Caco-2 (cell line): ENCODE results near the gene ZNRF2. TPM values are rescaled to one million over a fixed set of nuclear protein-coding genes. Genes with fewer than 3 reads are reported as not detected.

Experiments
- BruUV-seq: library from RNA; stranded (reverse); fragments of 400-500 nt; replicated peaks from 2 replicates; lab custom pipeline; 2021; lab: Mats Ljungman, UMichigan
- CTCF ChIA-PET: fragments of 300-600 bp; sonication (Branson Sonifier 250); formaldehyde crosslinking; loops from one replicate; lab custom pipeline; 2022; ENCODE audit warnings: antibody characterized with exemption; lab: Charles Lee
- POLR2A ChIA-PET: fragments of 300-600 bp; sonication (Branson Sonifier 250); formaldehyde crosslinking; loops from one replicate; lab custom pipeline; 2022; ENCODE audit warnings: antibody characterized with exemption; lab: Charles Lee
- DNase-seq, 2 experiments: peaks; one replicate each; pipeline versions ENCODE4 v3.0.0 to v3.0.0-alpha.2; 2020 to 2022
- H3K27me3 ChIP-seq: replicated peaks from 2 replicates; pipeline ENCODE4 v1.6.0; 2011; ENCODE audit warnings: low read length; ENCODE audit not compliant: control insufficient read depth, insufficient read depth
- H3K36me3 ChIP-seq: 2 replicates; pipeline ENCODE4 v1.5.1; 2011; ENCODE audit warnings: low read length; ENCODE audit not compliant: control insufficient read depth, insufficient read depth
- H3K4me1 ChIP-seq: fragments of 250-450 bp; sonication (Bioruptor Pico); 2 replicates; pipeline ENCODE4 v1.5.1; 2020; ENCODE audit warnings: mild to moderate bottlenecking
- H3K4me3 ChIP-seq: 2 replicates; pipeline ENCODE4 v1.5.1; 2011; ENCODE audit warnings: low read depth, mild to moderate bottlenecking, control low read depth, low read length
- H3K9me3 ChIP-seq: fragments of 250-450 bp; sonication (Bioruptor Pico); 2 replicates; pipeline ENCODE4 v1.5.1; 2020; ENCODE audit warnings: mild to moderate bottlenecking, moderate library complexity
- H3K27ac Mint-ChIP-seq: one replicate; pipeline ENCODE4 v1.8.0; 2022; ENCODE audit warnings: mixed read lengths; ENCODE audit not compliant: unreplicated experiment
- H3K27me3 Mint-ChIP-seq: one replicate; pipeline ENCODE4 v1.8.0; 2022; ENCODE audit warnings: mixed read lengths; ENCODE audit not compliant: insufficient read depth, unreplicated experiment
- H3K36me3 Mint-ChIP-seq: one replicate; pipeline ENCODE4 v1.8.0; 2022; ENCODE audit warnings: mild to moderate bottlenecking, mixed read lengths; ENCODE audit not compliant: insufficient read depth, unreplicated experiment
- H3K4me1 Mint-ChIP-seq: one replicate; pipeline ENCODE4 v1.8.0; 2022; ENCODE audit warnings: low read depth, mixed read lengths; ENCODE audit not compliant: unreplicated experiment
- H3K4me3 Mint-ChIP-seq: one replicate; pipeline ENCODE4 v1.8.0; 2022; ENCODE audit warnings: mild to moderate bottlenecking, moderate library complexity, mixed read lengths; ENCODE audit not compliant: unreplicated experiment
- H3K9me3 Mint-ChIP-seq: one replicate; pipeline ENCODE4 v1.8.0; 2022; ENCODE audit warnings: mixed read lengths; ENCODE audit not compliant: unreplicated experiment
- CTCF ChIP-seq, 2 experiments: fragments of 200-600 bp in 1 of 2; IDR thresholded peaks; 1 replicate in 1 of 2; 2 replicates in 1 of 2; pipeline versions ENCODE4 v1.5.1 to v1.8.0; 2011 to 2022; ENCODE audit warnings: antibody characterized with exemption in 1 of 2, control low read depth in 1 of 2, inconsistent platforms in 1 of 2, low read depth in 1 of 2, low read length in 1 of 2, mild to moderate bottlenecking in 1 of 2, moderate library complexity in 1 of 2; ENCODE audit not compliant: insufficient read depth in 1 of 2, severe bottlenecking in 1 of 2, unreplicated experiment in 1 of 2
- intact Hi-C: fragments of 100-400 bp; cut with micrococcal nuclease; formaldehyde crosslinking; loops from one replicate; pipeline ENCODE4 v1.10.0; 2022; ENCODE audit not compliant: unreplicated experiment
- total RNA-seq: library from RNA; stranded (reverse); gene quantifications from 2 replicates; pipeline ENCODE4 v1.2.3, GENCODE V29; 2022

ZNRF2 gene
- total RNA-seq, 1 experiment from 2014 or later, result 9.0 TPM

GRCh38 chr7:30403477-30403876 lies 119.1 kb downstream of the ZNRF2 start:
- no peak overlapping the region for H3K4me3 ChIP-seq
- TF ChIP-seq CTCF (IDR thresholded peaks at IDR 0.05; ENCODE audit: insufficient read depth in 1 of 2, low read depth in 1 of 2, low read length in 1 of 2, severe bottlenecking in 1 of 2, unreplicated experiment in 1 of 2), result no peak
- Mint-ChIP-seq H3K4me1 (no peaks in the 10 kb centered on the region), H3K4me3 (no peak overlapping the region), H3K27ac (no peak overlapping the region), H3K36me3 (no peaks in the 10 kb centered on the region), H3K27me3 (no peaks in the 10 kb centered on the region), H3K9me3 (no peaks in the 10 kb centered on the region)
- ChIA-PET POLR2A (no interaction called here), CTCF (no interaction called here)
- no peaks in the 10 kb centered on the region for H3K27me3 ChIP-seq
- H3K4me1 ChIP-seq, result no peaks in the 10 kb centered on the region
- no peaks in the 10 kb centered on the region for H3K9me3 ChIP-seq
- BruUV-seq, result no TSS peak
- intact Hi-C loops, result no loop called here
- no peak for DNase-seq
- no peaks in the 10 kb centered on the region for H3K36me3 ChIP-seq

- no TSS peak for BruUV-seq
- Histone ChIP-seq H3K36me3 (no peaks in the 10 kb centered on the region), H3K4me3 (no peak overlapping the region), H3K27me3 (no peaks in the 10 kb centered on the region), H3K4me1 (no peaks in the 10 kb centered on the region), H3K9me3 (no peaks in the 10 kb centered on the region)
- Mint-ChIP-seq H3K9me3 (no peaks in the 10 kb centered on the region), H3K4me3 (no peak overlapping the region), H3K4me1 (no peaks in the 10 kb centered on the region), H3K27ac (no peak overlapping the region), H3K27me3 (no peaks in the 10 kb centered on the region), H3K36me3 (no peaks in the 10 kb centered on the region)
- no peak for DNase-seq
- no peak for TF ChIP-seq CTCF (IDR thresholded peaks at IDR 0.05; ENCODE audit: insufficient read depth in 1 of 2, low read depth in 1 of 2, low read length in 1 of 2, severe bottlenecking in 1 of 2, unreplicated experiment in 1 of 2)
- intact Hi-C loops, result no loop called here
- POLR2A ChIA-PET, result no interaction called here
- CTCF ChIA-PET, result no interaction called here
Observed at GRCh38 chr7:30405179-30405578, 120.8 kb downstream of the ZNRF2 start.

- Histone ChIP-seq H3K4me1 (no peaks in the 10 kb centered on the region), H3K4me3 (no peak overlapping the region), H3K27me3 (no peaks in the 10 kb centered on the region), H3K9me3 (no peaks in the 10 kb centered on the region), H3K36me3 (no peaks in the 10 kb centered on the region)
- Mint-ChIP-seq H3K27ac (no peak overlapping the region), H3K4me3 (no peak overlapping the region), H3K4me1 (no peaks in the 10 kb centered on the region), H3K9me3 (no peaks in the 10 kb centered on the region), H3K27me3 (no peaks in the 10 kb centered on the region), H3K36me3 (no peaks in the 10 kb centered on the region)
- ChIA-PET POLR2A (interaction anchor here (0.7 kb wide), 1 partner anchor 215 kb away, joined by 13 read pairs; no protein-coding TSS in a partner anchor), CTCF (interaction anchor here (0.7 kb wide), 2 partner anchors 130 to 131 kb away, joined by 8 to 9 read pairs; no protein-coding TSS in a partner anchor)
- no peak for DNase-seq
- intact Hi-C loops, result no loop called here
- TF ChIP-seq CTCF (IDR thresholded peaks at IDR 0.05; ENCODE audit: insufficient read depth in 1 of 2, low read depth in 1 of 2, low read length in 1 of 2, severe bottlenecking in 1 of 2, unreplicated experiment in 1 of 2), result no peak
- no TSS peak for BruUV-seq
Observed at GRCh38 chr7:30406664-30407425, 122.4 kb downstream of the ZNRF2 start.
